ENCODE results near the gene KIAA1958. TPM values are rescaled to one million over a fixed set of nuclear protein-coding genes. Genes with fewer than 3 reads are reported as not detected.

Gene KIAA1958
- total and polyA plus RNA-seq, 2 donors (not counting 1 experiment from before 2014, with no cell fraction given), result 2.4 to 15.3 TPM

DNA sequence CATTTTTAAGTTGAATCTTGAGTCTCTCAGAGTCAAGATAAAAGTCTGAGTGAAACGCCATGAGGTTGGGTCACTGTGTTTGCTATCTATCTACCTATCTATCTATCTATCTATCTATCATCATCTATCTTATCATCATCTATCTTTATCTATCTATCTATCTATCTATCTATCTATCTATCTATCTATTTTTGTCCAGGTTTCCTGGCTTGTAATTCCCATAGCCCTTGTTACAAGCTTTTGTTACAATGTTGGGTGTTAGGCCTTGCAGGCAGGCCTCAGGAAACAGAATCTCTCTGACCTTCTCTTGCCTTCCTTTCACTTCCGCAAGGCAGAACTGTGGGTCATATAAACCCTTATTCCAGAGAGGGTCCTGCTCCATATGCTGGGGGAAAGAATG is 12.6 kb upstream of the KIAA1958 start:
- H3K4me3 Mint-ChIP-seq, result no peak overlapping the region
- ATAC-seq (ENCODE audit: low read depth) (no peak), DNase-seq (no peak)
- TF ChIP-seq EZH2 (IDR thresholded peaks at IDR 0.05; ENCODE audit: borderline replicate concordance, insufficient read depth, low read depth, low read length, poor library complexity, severe bottlenecking), result no peak
- TF ChIP-seq, protein P1, sequence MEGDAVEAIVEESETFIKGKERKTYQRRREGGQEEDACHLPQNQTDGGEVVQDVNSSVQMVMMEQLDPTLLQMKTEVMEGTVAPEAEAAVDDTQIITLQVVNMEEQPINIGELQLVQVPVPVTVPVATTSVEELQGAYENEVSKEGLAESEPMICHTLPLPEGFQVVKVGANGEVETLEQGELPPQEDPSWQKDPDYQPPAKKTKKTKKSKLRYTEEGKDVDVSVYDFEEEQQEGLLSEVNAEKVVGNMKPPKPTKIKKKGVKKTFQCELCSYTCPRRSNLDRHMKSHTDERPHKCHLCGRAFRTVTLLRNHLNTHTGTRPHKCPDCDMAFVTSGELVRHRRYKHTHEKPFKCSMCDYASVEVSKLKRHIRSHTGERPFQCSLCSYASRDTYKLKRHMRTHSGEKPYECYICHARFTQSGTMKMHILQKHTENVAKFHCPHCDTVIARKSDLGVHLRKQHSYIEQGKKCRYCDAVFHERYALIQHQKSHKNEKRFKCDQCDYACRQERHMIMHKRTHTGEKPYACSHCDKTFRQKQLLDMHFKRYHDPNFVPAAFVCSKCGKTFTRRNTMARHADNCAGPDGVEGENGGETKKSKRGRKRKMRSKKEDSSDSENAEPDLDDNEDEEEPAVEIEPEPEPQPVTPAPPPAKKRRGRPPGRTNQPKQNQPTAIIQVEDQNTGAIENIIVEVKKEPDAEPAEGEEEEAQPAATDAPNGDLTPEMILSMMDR (IDR thresholded peaks at IDR 0.05), result no peak
- CTCF ChIA-PET, result no interaction called here
- no peak overlapping the region for H3K27ac Mint-ChIP-seq
- H3K4me1 ChIP-seq (ENCODE audit: control insufficient read depth in 2 of 2, insufficient read depth in 2 of 2, low read length in 2 of 2), result no peaks in the 10 kb centered on the region
- H4K20me1 ChIP-seq (ENCODE audit: control insufficient read depth, insufficient read depth, low read length, poor library complexity, severe bottlenecking), result no peaks in the 10 kb centered on the region
- H3K4me3 ChIP-seq (ENCODE audit: control extremely low read depth in 1 of 5, extremely low read depth in 1 of 5, insufficient read depth in 1 of 5, low read depth in 2 of 5, low read length in 4 of 5), result no peak overlapping the region
- no peaks in the 10 kb centered on the region for H3K27me3 ChIP-seq (replicated peaks in 1 of 4; ENCODE audit: control extremely low read depth in 1 of 4, control insufficient read depth in 3 of 4, insufficient read depth in 4 of 4, low read length in 3 of 4)
- no CpG with 5 or more reads among the region's 2 CpGs for WGBS (ENCODE audit: insufficient coverage)
- H3K9ac ChIP-seq (ENCODE audit: low read length), result no peak overlapping the region
- no peak overlapping the region for H3K27ac ChIP-seq (ENCODE audit: low read length in 2 of 2)
- intact Hi-C loops (cut with micrococcal nuclease), result no loop called here
- H3K9me3 Mint-ChIP-seq (ENCODE audit: insufficient read depth), result peaks cover 7% of the 10 kb centered on the region
- peaks cover 0 to 2% of the 10 kb centered on the region in 2 experiments for H3K36me3 ChIP-seq (replicated peaks in 1 of 2; ENCODE audit: control extremely low read depth in 1 of 2, control insufficient read depth in 1 of 2, extremely low read depth in 1 of 2, insufficient read depth in 2 of 2, low read length in 1 of 2)
- H3K9me3 ChIP-seq (ENCODE audit: control extremely low read depth in 1 of 3, control insufficient read depth in 2 of 3, insufficient read depth in 1 of 3, low read length in 2 of 3), result peaks cover 0 to 10% (median 4%) of the 10 kb centered on the region in 3 donors
- H2AFZ ChIP-seq (ENCODE audit: insufficient read depth, low read depth, low read length, poor library complexity, severe bottlenecking), result no peak overlapping the region
- no peaks in the 10 kb centered on the region for H3K79me2 ChIP-seq (ENCODE audit: control insufficient read depth, insufficient read depth, low read length)
- H3K4me1 Mint-ChIP-seq, result no peaks in the 10 kb centered on the region
- no peaks in the 10 kb centered on the region for H3K27me3 Mint-ChIP-seq
- POLR2A ChIA-PET, result no interaction called here
- no peak overlapping the region for H3K4me2 ChIP-seq (replicated peaks; ENCODE audit: low read depth, low read length, poor library complexity, severe bottlenecking)

DNA sequence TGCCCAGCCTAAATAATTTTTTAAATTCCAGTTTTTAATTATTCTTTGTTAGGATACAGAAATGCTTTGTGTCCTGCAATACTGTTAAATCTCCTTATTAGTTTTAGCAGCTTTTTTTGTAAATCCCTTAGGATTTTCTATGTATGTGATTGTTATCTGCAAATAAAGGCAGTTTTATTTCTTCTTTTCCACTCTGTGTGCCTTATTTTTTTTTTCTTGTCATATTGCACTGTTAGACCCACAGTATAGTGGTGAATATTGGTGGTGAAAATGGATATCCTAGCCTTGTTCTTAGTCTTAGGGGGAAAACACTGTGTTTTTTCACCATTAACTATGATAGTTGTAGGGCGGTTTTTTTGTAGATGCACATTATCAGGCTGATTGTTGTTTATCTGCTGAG is 11.3 kb upstream of the KIAA1958 start:
- Mint-ChIP-seq H3K27ac (no peak overlapping the region), H3K9me3 (ENCODE audit: insufficient read depth) (peaks cover 7% of the 10 kb centered on the region), H3K4me3 (no peak overlapping the region), H3K27me3 (no peaks in the 10 kb centered on the region), H3K4me1 (no peaks in the 10 kb centered on the region)
- H3K4me3 ChIP-seq (ENCODE audit: control extremely low read depth in 1 of 5, extremely low read depth in 1 of 5, insufficient read depth in 1 of 5, low read depth in 2 of 5, low read length in 4 of 5), result no peak overlapping the region
- no peaks in the 10 kb centered on the region for H3K4me1 ChIP-seq (ENCODE audit: control insufficient read depth in 2 of 2, insufficient read depth in 2 of 2, low read length in 2 of 2)
- CTCF ChIA-PET, result no interaction called here
- WGBS (ENCODE audit: insufficient coverage), result no CpG with 5 or more reads among the region's 1 CpG
- H3K9me3 ChIP-seq (ENCODE audit: control extremely low read depth in 1 of 3, control insufficient read depth in 2 of 3, insufficient read depth in 1 of 3, low read length in 2 of 3), result peaks cover 0 to 10% (median 4%) of the 10 kb centered on the region in 3 donors
- no peaks in the 10 kb centered on the region for H4K20me1 ChIP-seq (ENCODE audit: control insufficient read depth, insufficient read depth, low read length, poor library complexity, severe bottlenecking)
- peaks cover 0 to 2% of the 10 kb centered on the region in 2 experiments for H3K36me3 ChIP-seq (replicated peaks in 1 of 2; ENCODE audit: control extremely low read depth in 1 of 2, control insufficient read depth in 1 of 2, extremely low read depth in 1 of 2, insufficient read depth in 2 of 2, low read length in 1 of 2)
- no peak overlapping the region for H3K4me2 ChIP-seq (replicated peaks; ENCODE audit: low read depth, low read length, poor library complexity, severe bottlenecking)
- H3K27ac ChIP-seq (ENCODE audit: low read length in 2 of 2), result no peak overlapping the region
- no peak for TF ChIP-seq EZH2 (IDR thresholded peaks at IDR 0.05; ENCODE audit: borderline replicate concordance, insufficient read depth, low read depth, low read length, poor library complexity, severe bottlenecking)
- TF ChIP-seq, protein P1 (IDR thresholded peaks at IDR 0.05), result no peak
- H3K27me3 ChIP-seq (replicated peaks in 1 of 4; ENCODE audit: control extremely low read depth in 1 of 4, control insufficient read depth in 3 of 4, insufficient read depth in 4 of 4, low read length in 3 of 4), result no peaks in the 10 kb centered on the region
- no peak for ATAC-seq (ENCODE audit: low read depth)
- POLR2A ChIA-PET, result interaction anchor here (0.7 kb wide), 1 partner anchor 18 kb away, joined by 5 read pairs; no protein-coding TSS in a partner anchor
- no peak overlapping the region for H2AFZ ChIP-seq (ENCODE audit: insufficient read depth, low read depth, low read length, poor library complexity, severe bottlenecking)
- intact Hi-C loops (cut with micrococcal nuclease), result no loop called here
- H3K79me2 ChIP-seq (ENCODE audit: control insufficient read depth, insufficient read depth, low read length), result no peaks in the 10 kb centered on the region
- DNase-seq, result no peak
- no peak overlapping the region for H3K9ac ChIP-seq (ENCODE audit: low read length)
